Measurements from ENCODE around the gene BPIFA2.

The BPIFA2 gene

DNA sequence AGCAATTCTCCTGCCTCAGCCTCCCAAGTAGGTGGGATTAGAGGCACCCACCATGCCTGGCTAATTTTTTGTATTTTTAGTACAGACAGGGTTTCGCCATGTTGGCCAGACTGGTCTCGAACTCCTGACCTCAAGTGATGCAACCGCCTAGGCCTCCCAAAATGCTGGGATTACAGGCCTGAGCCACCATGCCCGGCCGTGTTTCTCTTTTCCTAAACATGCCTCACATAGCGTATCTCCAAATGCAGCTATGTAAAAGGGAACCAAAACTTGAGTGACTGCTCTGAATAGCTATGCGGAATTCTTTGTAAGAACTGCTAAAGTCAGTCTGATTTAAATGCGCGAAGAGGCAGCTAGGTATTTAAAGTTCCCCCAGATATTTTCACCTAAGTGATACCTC, 20.5 kb downstream of the BPIFA2 start:
- TF ChIP-seq EZH2phosphoT487 (IDR thresholded peaks at IDR 0.05; ENCODE audit: low read length): no peak
- no peak for TF ChIP-seq CTCF (IDR thresholded peaks at IDR 0.05; ENCODE audit: low read length)
- no peak for TF ChIP-seq EZH2 (optimal IDR thresholded peaks at IDR 0.05; ENCODE audit: low read depth, low read length)
- H3K4me1 ChIP-seq (ENCODE audit: low read length): no peaks in the 10 kb centered on the region
- H3K27me3 ChIP-seq (replicated peaks; ENCODE audit: insufficient read depth, low read length): peaks cover 33% of the 10 kb centered on the region
- no peaks in the 10 kb centered on the region for H3K9me2 ChIP-seq (replicated peaks; ENCODE audit: insufficient read depth, low read length)
- no peaks in the 10 kb centered on the region for H3K36me3 ChIP-seq (replicated peaks; ENCODE audit: insufficient read depth, low read length)
- no peak for DNase-seq
- no peak overlapping the region for H3K4me2 ChIP-seq (ENCODE audit: low read depth, low read length)
- H4K20me1 ChIP-seq (ENCODE audit: insufficient read depth, low read length): no peaks in the 10 kb centered on the region
- no peak overlapping the region for H3K27ac ChIP-seq (ENCODE audit: low read length)
- H3F3A ChIP-seq (ENCODE audit: insufficient read depth, low read length): no peaks in the 10 kb centered on the region
- H3K79me2 ChIP-seq (ENCODE audit: low read length): no peaks in the 10 kb centered on the region
- H2AFZ ChIP-seq (ENCODE audit: low read length): no peak overlapping the region
- no peaks in the 10 kb centered on the region for H3K9me3 ChIP-seq (replicated peaks; ENCODE audit: insufficient read depth, low read length)
- H3K4me3 ChIP-seq (ENCODE audit: low read length): no peak overlapping the region
- no peak overlapping the region for H3K9ac ChIP-seq (ENCODE audit: low read length)

DNA sequence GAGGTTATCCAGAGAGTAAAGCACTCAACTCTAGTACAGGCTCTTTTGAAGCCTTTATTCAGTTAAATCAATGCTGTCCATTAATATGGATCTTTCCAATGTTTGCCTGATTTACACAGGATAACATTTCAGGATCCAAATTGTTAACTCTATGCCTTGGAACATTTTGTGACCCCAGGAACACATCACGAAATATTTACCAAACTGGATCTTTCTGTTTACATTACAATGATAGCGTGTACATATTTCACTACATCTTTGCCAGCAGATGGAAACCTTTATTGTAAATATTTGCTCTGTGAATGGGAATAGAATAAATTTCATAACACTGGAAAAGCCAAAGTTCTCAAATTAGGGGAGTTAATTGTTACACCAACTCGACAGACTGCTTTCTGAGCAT, 23.5 kb downstream of the BPIFA2 start:
- H3F3A ChIP-seq (ENCODE audit: insufficient read depth, low read length): no peaks in the 10 kb centered on the region
- no peak overlapping the region for H3K4me2 ChIP-seq (ENCODE audit: low read depth, low read length)
- H3K27me3 ChIP-seq (replicated peaks; ENCODE audit: insufficient read depth, low read length): peaks cover 56% of the 10 kb centered on the region
- TF ChIP-seq CTCF (IDR thresholded peaks at IDR 0.05; ENCODE audit: low read length) (no peak), EZH2 (optimal IDR thresholded peaks at IDR 0.05; ENCODE audit: low read depth, low read length) (no peak), EZH2phosphoT487 (IDR thresholded peaks at IDR 0.05; ENCODE audit: low read length) (no peak)
- no peak overlapping the region for H2AFZ ChIP-seq (ENCODE audit: low read length)
- H3K9ac ChIP-seq (ENCODE audit: low read length): no peak overlapping the region
- no peaks in the 10 kb centered on the region for H3K9me2 ChIP-seq (replicated peaks; ENCODE audit: insufficient read depth, low read length)
- no peak overlapping the region for H3K27ac ChIP-seq (ENCODE audit: low read length)
- no peaks in the 10 kb centered on the region for H3K9me3 ChIP-seq (replicated peaks; ENCODE audit: insufficient read depth, low read length)
- H3K79me2 ChIP-seq (ENCODE audit: low read length): no peaks in the 10 kb centered on the region
- H3K4me1 ChIP-seq (ENCODE audit: low read length): no peaks in the 10 kb centered on the region
- H3K36me3 ChIP-seq (replicated peaks; ENCODE audit: insufficient read depth, low read length): no peaks in the 10 kb centered on the region
- no peaks in the 10 kb centered on the region for H4K20me1 ChIP-seq (ENCODE audit: insufficient read depth, low read length)
- no peak for DNase-seq
- H3K4me3 ChIP-seq (ENCODE audit: low read length): no peak overlapping the region

DNA sequence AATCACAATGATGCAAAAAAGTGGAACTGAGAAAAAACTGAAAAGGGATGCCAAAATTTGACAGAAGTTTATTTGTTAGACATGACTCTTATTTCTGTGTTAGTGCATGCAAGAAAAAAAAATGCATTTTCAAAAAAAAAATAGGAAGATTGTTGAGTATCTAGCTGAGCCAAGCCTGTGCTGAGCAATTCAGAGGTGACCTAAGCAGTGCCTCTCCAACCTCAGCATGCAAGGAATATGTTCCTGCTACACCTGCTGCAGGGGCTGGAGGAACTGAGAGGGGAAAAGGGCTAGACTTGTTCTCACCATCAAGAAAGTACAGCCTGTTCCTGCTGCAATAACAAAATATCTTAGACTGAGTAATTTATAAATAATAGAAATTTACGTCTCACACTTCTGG, 24.0 kb downstream of the BPIFA2 start:
- Histone ChIP-seq H3K27ac (ENCODE audit: low read length) (no peak overlapping the region), H3K9me2 (replicated peaks; ENCODE audit: insufficient read depth, low read length) (no peaks in the 10 kb centered on the region), H3K4me3 (ENCODE audit: low read length) (no peak overlapping the region), H3K4me1 (ENCODE audit: low read length) (no peaks in the 10 kb centered on the region), H3F3A (ENCODE audit: insufficient read depth, low read length) (no peaks in the 10 kb centered on the region), H2AFZ (ENCODE audit: low read length) (no peak overlapping the region), H3K9ac (ENCODE audit: low read length) (no peak overlapping the region), H3K36me3 (replicated peaks; ENCODE audit: insufficient read depth, low read length) (no peaks in the 10 kb centered on the region), H3K27me3 (replicated peaks; ENCODE audit: insufficient read depth, low read length) (peaks cover 56% of the 10 kb centered on the region), H3K4me2 (ENCODE audit: low read depth, low read length) (no peak overlapping the region), H3K79me2 (ENCODE audit: low read length) (no peaks in the 10 kb centered on the region), H3K9me3 (replicated peaks; ENCODE audit: insufficient read depth, low read length) (no peaks in the 10 kb centered on the region), H4K20me1 (ENCODE audit: insufficient read depth, low read length) (no peaks in the 10 kb centered on the region)
- no peak for DNase-seq
- TF ChIP-seq CTCF (IDR thresholded peaks at IDR 0.05; ENCODE audit: low read length) (no peak), EZH2 (optimal IDR thresholded peaks at IDR 0.05; ENCODE audit: low read depth, low read length) (no peak), EZH2phosphoT487 (IDR thresholded peaks at IDR 0.05; ENCODE audit: low read length) (no peak)

Data from MM.1S (cell line).